ENCODE measurements around the gene DENND5B.

DENND5B gene

DNA sequence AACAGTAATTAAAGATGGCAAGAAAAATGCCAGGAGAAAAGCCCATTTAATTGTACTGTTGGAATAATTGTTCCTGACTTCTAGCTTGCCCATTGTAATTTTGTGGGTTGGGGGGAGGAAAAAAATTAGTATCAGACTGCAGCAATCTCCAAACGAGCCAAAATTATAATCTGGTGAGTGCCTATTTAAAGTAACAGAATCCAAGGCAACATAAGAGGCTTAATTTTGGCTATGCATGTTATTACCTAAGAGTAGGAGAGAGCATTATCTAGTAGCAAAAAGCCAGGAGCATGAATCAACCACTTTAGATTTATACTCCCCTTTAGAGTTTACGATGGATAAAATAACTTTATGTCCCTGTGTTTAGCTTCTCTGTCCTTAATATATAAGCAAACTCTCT, 14.6 kb upstream of the DENND5B start:
- TF ChIP-seq, protein P1, sequence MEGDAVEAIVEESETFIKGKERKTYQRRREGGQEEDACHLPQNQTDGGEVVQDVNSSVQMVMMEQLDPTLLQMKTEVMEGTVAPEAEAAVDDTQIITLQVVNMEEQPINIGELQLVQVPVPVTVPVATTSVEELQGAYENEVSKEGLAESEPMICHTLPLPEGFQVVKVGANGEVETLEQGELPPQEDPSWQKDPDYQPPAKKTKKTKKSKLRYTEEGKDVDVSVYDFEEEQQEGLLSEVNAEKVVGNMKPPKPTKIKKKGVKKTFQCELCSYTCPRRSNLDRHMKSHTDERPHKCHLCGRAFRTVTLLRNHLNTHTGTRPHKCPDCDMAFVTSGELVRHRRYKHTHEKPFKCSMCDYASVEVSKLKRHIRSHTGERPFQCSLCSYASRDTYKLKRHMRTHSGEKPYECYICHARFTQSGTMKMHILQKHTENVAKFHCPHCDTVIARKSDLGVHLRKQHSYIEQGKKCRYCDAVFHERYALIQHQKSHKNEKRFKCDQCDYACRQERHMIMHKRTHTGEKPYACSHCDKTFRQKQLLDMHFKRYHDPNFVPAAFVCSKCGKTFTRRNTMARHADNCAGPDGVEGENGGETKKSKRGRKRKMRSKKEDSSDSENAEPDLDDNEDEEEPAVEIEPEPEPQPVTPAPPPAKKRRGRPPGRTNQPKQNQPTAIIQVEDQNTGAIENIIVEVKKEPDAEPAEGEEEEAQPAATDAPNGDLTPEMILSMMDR (conservative IDR thresholded peaks at IDR 0.05): no peak
- H3K27ac ChIP-seq: no peak overlapping the region

- no peak overlapping the region for H3K27ac ChIP-seq
Observed at GRCh38 chr12:31603546-31604009, 12.6 kb upstream of the DENND5B start.

GRCh38 chr12:31600750-31601149, 9.8 kb upstream of the DENND5B start:
- no peak overlapping the region for H3K27ac ChIP-seq
- TF ChIP-seq, protein P1 (conservative IDR thresholded peaks at IDR 0.05): no peak

More at GRCh38 chr12:31603546-31604009, 12.6 kb upstream of the DENND5B start:
- TF ChIP-seq, protein P1 (conservative IDR thresholded peaks at IDR 0.05): no peak

DNA sequence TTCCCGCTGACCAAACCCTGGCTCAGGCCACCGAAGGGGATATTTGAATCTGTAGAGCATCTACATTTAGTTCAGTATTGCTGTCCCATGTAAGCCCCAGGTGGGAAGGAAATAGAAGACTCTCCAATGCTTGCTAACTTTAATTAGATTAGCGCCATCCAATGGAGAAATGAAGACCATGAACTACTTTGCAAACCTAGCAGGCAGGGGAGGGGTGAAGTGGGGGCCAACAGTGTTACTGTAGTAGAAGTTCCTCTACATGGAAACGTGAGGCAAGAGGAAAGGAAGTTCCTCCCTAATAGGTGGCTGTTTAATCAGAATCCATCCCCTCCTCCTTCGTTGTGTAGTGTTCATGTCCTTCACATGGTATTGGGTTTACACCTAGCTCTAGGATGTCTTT, 9.3 kb upstream of the DENND5B start:
- TF ChIP-seq, protein P1 (conservative IDR thresholded peaks at IDR 0.05): no peak
- H3K27ac ChIP-seq: no peak overlapping the region

DNA sequence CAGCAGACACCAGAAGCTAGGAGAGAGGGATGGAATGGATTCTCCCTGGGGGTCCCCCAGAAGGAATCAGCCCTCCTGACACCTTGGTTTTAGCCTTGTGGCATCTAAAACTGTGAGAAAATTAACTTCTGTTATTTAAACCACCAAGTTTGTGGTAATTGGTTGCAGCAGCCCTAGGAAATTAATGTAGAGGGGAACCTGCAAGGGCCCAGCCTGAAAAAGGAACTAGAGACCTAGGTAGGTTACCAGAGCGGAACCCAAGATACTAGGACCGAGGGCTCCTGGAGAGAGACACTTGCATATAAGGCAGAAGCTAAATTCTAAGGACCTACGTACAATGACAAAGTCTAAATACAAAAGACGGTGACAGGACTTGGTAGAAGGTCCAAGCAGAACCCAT, 8.1 kb upstream of the DENND5B start:
- no peak overlapping the region for H3K27ac ChIP-seq
- TF ChIP-seq, protein P1 (conservative IDR thresholded peaks at IDR 0.05): no peak

DNA sequence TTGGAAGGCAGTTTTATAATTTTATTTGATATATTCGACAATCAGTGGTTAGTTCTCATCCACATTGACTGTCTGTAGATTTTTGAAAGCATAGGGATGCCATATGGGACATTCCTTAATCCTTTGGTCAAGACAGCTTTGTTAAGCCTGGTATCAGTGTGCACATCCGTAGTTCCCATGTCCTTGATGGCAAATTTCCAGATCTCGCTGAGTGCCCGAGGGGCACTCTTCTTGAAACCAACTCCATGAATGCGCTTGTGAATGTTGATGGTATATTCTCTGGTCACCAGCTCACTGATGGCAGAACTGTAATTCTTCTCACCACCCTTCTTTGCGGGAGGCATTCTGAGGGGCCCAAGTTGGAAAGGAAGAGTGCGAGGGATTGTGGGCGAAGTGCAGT, 6.1 kb upstream of the DENND5B start:
- TF ChIP-seq, protein P1 (conservative IDR thresholded peaks at IDR 0.05): no peak
- no peak overlapping the region for H3K27ac ChIP-seq

- TF ChIP-seq, protein P1 (conservative IDR thresholded peaks at IDR 0.05): no peak
- H3K27ac ChIP-seq: no peak overlapping the region
Observed at GRCh38 chr12:31594681-31595080, 3.7 kb upstream of the DENND5B start.
